ENCODE data around the gene CCDC3.

DNA sequence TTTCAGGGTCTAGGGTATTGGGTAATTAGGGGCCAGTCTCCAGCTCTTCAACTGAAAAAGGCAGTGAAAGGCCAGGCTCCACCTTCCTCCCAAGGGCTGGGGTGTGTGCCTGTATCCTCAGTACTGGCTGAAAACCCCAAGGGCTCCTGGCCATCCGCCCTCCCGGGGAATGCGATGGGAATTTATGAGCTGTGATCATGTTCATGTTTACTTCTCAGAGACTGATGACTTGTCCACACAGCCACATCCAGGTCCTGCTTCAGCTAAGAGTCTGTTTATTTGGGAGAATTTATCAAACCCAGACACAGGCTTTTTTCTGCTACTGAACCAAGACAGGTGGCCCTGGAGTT lies 91.7 kb downstream of the CCDC3 start:
- TF ChIP-seq, protein P1, sequence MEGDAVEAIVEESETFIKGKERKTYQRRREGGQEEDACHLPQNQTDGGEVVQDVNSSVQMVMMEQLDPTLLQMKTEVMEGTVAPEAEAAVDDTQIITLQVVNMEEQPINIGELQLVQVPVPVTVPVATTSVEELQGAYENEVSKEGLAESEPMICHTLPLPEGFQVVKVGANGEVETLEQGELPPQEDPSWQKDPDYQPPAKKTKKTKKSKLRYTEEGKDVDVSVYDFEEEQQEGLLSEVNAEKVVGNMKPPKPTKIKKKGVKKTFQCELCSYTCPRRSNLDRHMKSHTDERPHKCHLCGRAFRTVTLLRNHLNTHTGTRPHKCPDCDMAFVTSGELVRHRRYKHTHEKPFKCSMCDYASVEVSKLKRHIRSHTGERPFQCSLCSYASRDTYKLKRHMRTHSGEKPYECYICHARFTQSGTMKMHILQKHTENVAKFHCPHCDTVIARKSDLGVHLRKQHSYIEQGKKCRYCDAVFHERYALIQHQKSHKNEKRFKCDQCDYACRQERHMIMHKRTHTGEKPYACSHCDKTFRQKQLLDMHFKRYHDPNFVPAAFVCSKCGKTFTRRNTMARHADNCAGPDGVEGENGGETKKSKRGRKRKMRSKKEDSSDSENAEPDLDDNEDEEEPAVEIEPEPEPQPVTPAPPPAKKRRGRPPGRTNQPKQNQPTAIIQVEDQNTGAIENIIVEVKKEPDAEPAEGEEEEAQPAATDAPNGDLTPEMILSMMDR (IDR thresholded peaks at IDR 0.05; ENCODE audit: low read depth, low read length, missing input control), result no peak
- TF ChIP-seq, protein P2, sequence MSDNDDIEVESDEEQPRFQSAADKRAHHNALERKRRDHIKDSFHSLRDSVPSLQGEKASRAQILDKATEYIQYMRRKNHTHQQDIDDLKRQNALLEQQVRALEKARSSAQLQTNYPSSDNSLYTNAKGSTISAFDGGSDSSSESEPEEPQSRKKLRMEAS (IDR thresholded peaks at IDR 0.05), result no peak
- TF ChIP-seq EGR1 (IDR thresholded peaks at IDR 0.05; ENCODE audit: low read depth in 2 of 2) (no peak), RAD21 (IDR thresholded peaks at IDR 0.05) (no peak), JUND (IDR thresholded peaks at IDR 0.05) (no peak), YY1 (IDR thresholded peaks at IDR 0.05) (no peak), GABPA (IDR thresholded peaks at IDR 0.05 in 1 of 2, conservative IDR thresholded peaks at IDR 0.05 in 1 of 2) (no peak), FOXA1 (IDR thresholded peaks at IDR 0.05) (no peak), NR2F2 (IDR thresholded peaks at IDR 0.05) (no peak)

Measured in liver (tissue), 3 donors.